Panc1 (cell line): Measurements from ENCODE around the gene ST7L. TPM values are rescaled to one million over a fixed set of nuclear protein-coding genes. Genes with fewer than 3 reads are reported as not detected.

Experiments
- ATAC-seq: fragments of 200-7000 bp; cut with Tn5 transposase; 2 replicates; pipeline ENCODE4 v1.9.1; 2020; ENCODE audit warnings: mild to moderate bottlenecking, moderate library complexity
- BruUV-seq: library from RNA; stranded (reverse); fragments of 400-500 nt; replicated peaks from 2 replicates; lab custom pipeline; 2021; lab: Mats Ljungman, UMichigan
- CTCF ChIA-PET: fragments of 300-600 bp; sonication (Branson Sonifier 250); formaldehyde crosslinking; loops from one replicate; lab custom pipeline; 2022; ENCODE audit warnings: antibody characterized with exemption; lab: Charles Lee
- POLR2A ChIA-PET: fragments of 300-600 bp; sonication (Branson Sonifier 250); formaldehyde crosslinking; loops from one replicate; lab custom pipeline; 2022; ENCODE audit warnings: antibody characterized with exemption; lab: Charles Lee
- DNase-seq: peaks from one replicate; pipeline ENCODE4 v3.0.0-alpha.2; 2010; ENCODE audit warnings: low read depth, low spot score
- H3K27ac ChIP-seq: 2 replicates; pipeline ENCODE4 v1.5.1; 2011; ENCODE audit warnings: mild to moderate bottlenecking, low read length, inconsistent platforms
- H3K27me3 ChIP-seq: fragments of 200-500 bp; sonication (Bioruptor generic); 2 replicates; pipeline ENCODE4 v1.6.0; 2014; ENCODE audit warnings: low read length, inconsistent platforms; ENCODE audit not compliant: control insufficient read depth, insufficient read depth
- H3K36me3 ChIP-seq: fragments of 200-500 bp; sonication (Bioruptor generic); 2 replicates; pipeline ENCODE4 v1.5.1; 2014; ENCODE audit warnings: inconsistent platforms, mild to moderate bottlenecking, low read length, moderate library complexity; ENCODE audit not compliant: control insufficient read depth, insufficient read depth
- H3K4me1 ChIP-seq: 2 replicates; pipeline ENCODE4 v1.5.1; 2011; ENCODE audit warnings: inconsistent platforms, mild to moderate bottlenecking, low read length, moderate library complexity; ENCODE audit not compliant: control insufficient read depth, insufficient read depth
- H3K4me3 ChIP-seq, 2 experiments: 2 replicates each; pipeline ENCODE4 v1.5.1; 2011 to 2012; ENCODE audit warnings: low read depth in 2 of 2, low read length in 2 of 2, mild to moderate bottlenecking in 2 of 2, inconsistent platforms in 1 of 2, moderate library complexity in 1 of 2
- H3K9me3 ChIP-seq: fragments of 200-500 bp; sonication (Bioruptor generic); 2 replicates; pipeline ENCODE4 v1.5.1; 2014; ENCODE audit warnings: low read depth, mild to moderate bottlenecking, inconsistent platforms, low read length, moderate library complexity; ENCODE audit not compliant: control insufficient read depth, insufficient read depth
- CTCF ChIP-seq: fragments of 450-650 bp; IDR thresholded peaks from 2 replicates; pipeline ENCODE4 v1.5.1; 2017; ENCODE audit warnings: mild to moderate bottlenecking
- POLR2AphosphoS5 ChIP-seq: IDR thresholded peaks from 2 replicates; pipeline ENCODE4 v1.6.1; 2012; ENCODE audit warnings: mild to moderate bottlenecking, low read depth, low read length, moderate library complexity
- REST ChIP-seq, 2 experiments: IDR thresholded peaks; 2 replicates each; pipeline ENCODE4 v1.6.1; 2011 to 2012; ENCODE audit warnings: low read depth in 2 of 2, control low read depth in 1 of 2, low read length in 1 of 2, mild to moderate bottlenecking in 1 of 2, moderate library complexity in 1 of 2; ENCODE audit not compliant: insufficient read depth in 1 of 2
- SIN3A ChIP-seq: IDR thresholded peaks from 2 replicates; pipeline ENCODE4 v1.6.1; 2012; ENCODE audit warnings: low read depth, mild to moderate bottlenecking, low read length, moderate library complexity, borderline replicate concordance; ENCODE audit not compliant: insufficient read depth
- TCF7L2 ChIP-seq: IDR thresholded peaks from 2 replicates; pipeline ENCODE4 v1.6.1; 2011; ENCODE audit warnings: mild to moderate bottlenecking, low read depth, low read length, inconsistent platforms
- in situ Hi-C: cut with HindIII; loops from 2 replicates; pipeline ENCODE4 v1.10.0; 2016; ENCODE audit warnings: low sequenced_read_pairs, low pct_unique_long_range_greater_than_20kb
- intact Hi-C: fragments of 100-400 bp; cut with micrococcal nuclease; formaldehyde crosslinking; loops from one replicate; pipeline ENCODE4 v1.10.0; 2022; ENCODE audit not compliant: unreplicated experiment
- total RNA-seq: library from RNA; stranded (reverse); gene quantifications from one replicate; pipeline ENCODE4 v1.2.1, GENCODE V29; 2021; ENCODE audit not compliant: unreplicated experiment

The ST7L gene
- total RNA-seq, 1 experiment from 2014 or later = 13.4 TPM

- TF ChIP-seq REST (IDR thresholded peaks at IDR 0.05; ENCODE audit: insufficient read depth in 1 of 2, low read depth in 2 of 2, low read length in 1 of 2) = no peak
- no peak for TF ChIP-seq TCF7L2
- TF ChIP-seq POLR2AphosphoS5 = no peak
- TF ChIP-seq CTCF = no peak
- TF ChIP-seq SIN3A = no peak
- no peaks in the 10 kb centered on the region for H3K36me3 ChIP-seq
- ATAC-seq (no peak), DNase-seq (no peak)
- no peaks in the 10 kb centered on the region for H3K9me3 ChIP-seq
- in situ Hi-C loops = no loop called here
- no peak overlapping the region for H3K4me3 ChIP-seq
- CTCF ChIA-PET = no interaction called here
- intact Hi-C loops = no loop called here
- POLR2A ChIA-PET = no interaction called here
- no TSS peak for BruUV-seq
- H3K27ac ChIP-seq = no peak overlapping the region
- no peaks in the 10 kb centered on the region for H3K27me3 ChIP-seq
- H3K4me1 ChIP-seq = no peaks in the 10 kb centered on the region
Observed at GRCh38 chr1:112517646-112518045, 101.3 kb downstream of the ST7L start.

- BruUV-seq = no TSS peak
- CTCF ChIA-PET = no interaction called here
- intact Hi-C loops = no loop called here
- TF ChIP-seq SIN3A = no peak
- no peak for TF ChIP-seq POLR2AphosphoS5
- no peak for TF ChIP-seq CTCF
- no peak for TF ChIP-seq REST (IDR thresholded peaks at IDR 0.05; ENCODE audit: insufficient read depth in 1 of 2, low read depth in 2 of 2, low read length in 1 of 2)
- TF ChIP-seq TCF7L2 = no peak
- Histone ChIP-seq H3K27me3 (no peaks in the 10 kb centered on the region), H3K4me3 (no peak overlapping the region), H3K4me1 (no peaks in the 10 kb centered on the region), H3K9me3 (no peaks in the 10 kb centered on the region), H3K36me3 (no peaks in the 10 kb centered on the region), H3K27ac (no peak overlapping the region)
- no peak for ATAC-seq
- POLR2A ChIA-PET = no interaction called here
- no peak for DNase-seq
- in situ Hi-C loops = no loop called here
Observed at GRCh38 chr1:112517231-112517630, 101.7 kb downstream of the ST7L start.
